ENCODE data around the gene ANO8.

GRCh38 chr19:17341845-17342244, 7.2 kb upstream of the ANO8 start:
- TF ChIP-seq CTCF (CRISPR knock-in tag; IDR thresholded peaks at IDR 0.05) (no peak), ZBTB43 (CRISPR knock-in tag; conservative IDR thresholded peaks at IDR 0.05) (no peak), POLR2A (IDR thresholded peaks at IDR 0.05; ENCODE audit: insufficient read depth in 1 of 2, low read depth in 2 of 2, low read length in 2 of 2) (no peak), PCBP1 (IDR thresholded peaks at IDR 0.05; ENCODE audit: borderline replicate concordance, low read depth, low read length) (0 out of 2 replicates have a peak, but pooled peaks have one; percentile 26), ZNF275 (CRISPR knock-in tag; IDR thresholded peaks at IDR 0.05; ENCODE audit: borderline replicate concordance) (no peak), SRSF9 (IDR thresholded peaks at IDR 0.05; ENCODE audit: borderline replicate concordance, insufficient read depth, low read depth, low read length, poor library complexity, severe bottlenecking) (no peak)
